GM18505 (cell line): ENCODE results near the gene GIN1.
"Not testable (repeated sequence)": the region's sequence is repeated elsewhere in the genome, so short reads cannot be mapped to it uniquely, and the experiment has no call there.

Experiments
- ATAC-seq: cut with Tn5 transposase; IDR thresholded peaks from one replicate; pipeline ENCODE4 v1.9.1; 2021; ENCODE audit not compliant: unreplicated experiment
- POLR2A ChIP-seq: IDR thresholded peaks from 4 replicates; pipeline ENCODE4 v1.6.1; 2011; ENCODE audit warnings: borderline replicate concordance; ENCODE audit not compliant: insufficient read depth, insufficient read length; ENCODE audit errors: extremely low read depth

The GIN1 gene, protein sequence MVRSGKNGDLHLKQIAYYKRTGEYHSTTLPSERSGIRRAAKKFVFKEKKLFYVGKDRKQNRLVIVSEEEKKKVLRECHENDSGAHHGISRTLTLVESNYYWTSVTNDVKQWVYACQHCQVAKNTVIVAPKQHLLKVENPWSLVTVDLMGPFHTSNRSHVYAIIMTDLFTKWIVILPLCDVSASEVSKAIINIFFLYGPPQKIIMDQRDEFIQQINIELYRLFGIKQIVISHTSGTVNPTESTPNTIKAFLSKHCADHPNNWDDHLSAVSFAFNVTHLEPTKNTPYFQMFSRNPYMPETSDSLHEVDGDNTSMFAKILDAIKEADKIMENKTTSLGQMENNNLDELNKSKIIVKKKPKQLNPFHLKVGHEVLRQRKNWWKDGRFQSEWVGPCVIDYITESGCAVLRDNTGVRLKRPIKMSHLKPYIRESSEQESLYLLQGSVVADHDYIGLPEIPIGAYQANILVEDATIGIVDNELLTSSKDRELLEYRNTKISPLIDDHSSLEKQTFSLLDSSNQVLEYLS

DNA sequence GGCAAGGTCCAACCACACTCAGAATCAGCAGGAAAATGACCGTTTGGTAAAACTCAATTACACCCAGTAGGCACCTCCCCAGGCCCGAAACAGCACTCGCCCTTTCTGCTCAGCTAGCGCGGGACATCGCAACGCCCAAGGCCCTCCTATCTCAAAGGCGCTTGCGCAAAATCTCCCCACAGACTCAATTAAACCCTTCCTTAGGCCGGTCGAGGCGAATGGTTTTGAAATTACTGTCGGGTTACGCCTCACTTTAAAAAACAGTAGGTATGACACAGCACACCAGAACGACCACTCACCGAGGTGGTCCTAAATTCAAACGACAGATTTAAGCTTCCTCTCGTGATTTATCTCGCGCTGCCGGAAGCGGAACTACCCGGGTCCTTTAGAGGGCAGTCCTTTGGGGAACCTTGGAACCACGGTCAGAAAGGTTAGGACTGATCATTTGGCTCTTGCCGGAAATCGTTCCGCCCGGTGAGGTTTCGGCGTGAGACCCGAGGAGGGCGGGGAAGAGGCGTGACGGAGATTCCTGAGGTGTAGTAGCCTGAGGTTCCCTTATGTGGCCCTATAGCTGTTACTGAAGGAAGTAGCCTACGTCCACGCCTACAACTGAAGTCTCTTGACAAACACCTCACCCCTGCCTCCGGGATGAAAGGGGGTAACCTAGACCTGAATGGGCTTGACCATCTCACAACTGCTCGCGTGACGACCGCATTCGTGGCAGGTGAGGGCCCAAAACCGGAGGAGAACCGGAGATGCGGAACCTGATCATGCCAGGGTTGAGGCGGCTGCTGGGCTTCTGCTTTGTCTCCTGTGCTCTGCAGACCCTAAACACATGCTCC lies at the start of gene GIN1, which contains the start of gene PPIP5K2:
TSS of gene GIN1 (minus strand) at position 374 of the 842 bp plus-strand sequence. CDS start 11,431 bp downstream, outside the sequence.
TSS of gene PPIP5K2 (plus strand) at position 537 of the 842 bp plus-strand sequence. CDS start 9,289 bp downstream, outside the sequence.
- TF ChIP-seq POLR2A, result peak; percentile 83
- ATAC-seq, result peak; percentile 93

DNA sequence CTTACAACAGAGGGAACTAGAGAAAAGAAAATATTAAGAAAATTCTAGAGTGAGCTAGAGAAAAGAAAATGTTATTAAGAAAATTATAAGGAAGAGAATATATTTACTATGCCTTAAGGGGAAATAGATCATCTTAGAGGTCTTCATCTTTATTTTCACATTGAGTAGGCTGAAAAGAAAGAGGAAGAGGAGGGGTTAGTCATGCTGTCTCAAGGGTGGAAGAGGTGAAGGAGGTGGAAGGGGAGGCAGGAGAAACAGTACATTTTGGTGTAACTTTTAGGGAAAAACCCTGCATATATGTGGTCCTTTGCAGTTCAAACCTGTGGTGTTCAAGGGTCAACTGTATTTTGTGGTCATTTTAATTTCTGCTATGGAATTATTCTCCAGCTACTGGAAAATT lies 46.8 kb upstream of the GIN1 start:
- ATAC-seq, result no peak
- TF ChIP-seq POLR2A, result no peak

DNA sequence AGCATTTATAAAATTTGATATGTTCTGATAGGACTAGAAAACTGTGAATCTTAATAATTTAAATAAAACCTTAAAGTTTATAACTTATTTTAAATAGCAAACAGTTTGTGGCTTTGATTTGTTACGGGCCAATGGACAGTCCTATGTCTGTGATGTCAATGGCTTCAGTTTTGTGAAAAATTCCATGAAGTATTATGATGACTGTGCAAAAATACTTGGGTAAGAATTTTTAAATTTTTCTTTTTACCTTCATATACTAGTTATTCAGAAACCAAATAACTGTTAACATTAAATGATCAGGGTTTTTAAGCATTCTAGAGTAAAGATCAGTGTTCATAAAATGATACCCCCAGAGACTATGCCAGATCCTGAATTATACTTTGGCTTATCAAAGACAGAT lies 31.2 kb upstream of the GIN1 start:
- no peak for ATAC-seq
- no peak for TF ChIP-seq POLR2A

DNA sequence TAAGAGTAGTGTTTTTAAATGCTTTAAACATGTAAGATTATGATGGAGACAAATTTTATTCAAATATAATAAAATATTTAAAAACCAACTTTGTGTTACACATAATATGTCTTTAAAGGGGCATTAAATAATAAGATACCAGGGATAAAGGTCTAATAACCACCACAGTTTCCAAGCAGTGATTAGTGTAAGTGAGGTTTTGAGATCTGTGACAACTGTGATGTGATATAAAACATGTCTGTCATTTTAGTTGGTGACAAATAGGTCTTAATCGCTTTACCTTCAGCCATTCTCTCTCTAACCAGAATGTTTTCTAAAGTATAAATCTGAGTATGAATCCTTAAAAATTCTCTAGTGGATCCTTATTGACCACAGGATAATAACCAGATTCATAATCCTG lies 28.3 kb upstream of the GIN1 start:
- TF ChIP-seq POLR2A, result no peak
- ATAC-seq, result no peak

DNA sequence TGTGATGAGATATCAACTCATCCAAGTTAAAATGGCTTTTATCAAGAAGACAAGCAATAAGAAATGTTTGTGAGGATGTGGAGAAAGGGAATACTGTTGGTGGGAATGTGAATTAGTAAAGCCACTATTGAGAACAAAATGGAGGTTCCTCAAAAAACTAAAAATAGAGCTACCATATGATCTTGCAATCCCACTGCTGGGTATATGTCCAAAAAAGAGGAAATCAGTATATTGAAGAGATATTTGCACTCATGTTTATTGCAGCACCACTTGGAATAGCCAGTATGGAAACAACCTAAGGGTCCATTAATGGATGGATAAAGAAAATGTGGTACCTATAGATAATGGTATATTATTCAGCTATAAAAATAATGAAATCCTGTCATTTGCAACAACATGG lies 25.3 kb upstream of the GIN1 start:
- no peak for TF ChIP-seq POLR2A
- no peak for ATAC-seq

DNA sequence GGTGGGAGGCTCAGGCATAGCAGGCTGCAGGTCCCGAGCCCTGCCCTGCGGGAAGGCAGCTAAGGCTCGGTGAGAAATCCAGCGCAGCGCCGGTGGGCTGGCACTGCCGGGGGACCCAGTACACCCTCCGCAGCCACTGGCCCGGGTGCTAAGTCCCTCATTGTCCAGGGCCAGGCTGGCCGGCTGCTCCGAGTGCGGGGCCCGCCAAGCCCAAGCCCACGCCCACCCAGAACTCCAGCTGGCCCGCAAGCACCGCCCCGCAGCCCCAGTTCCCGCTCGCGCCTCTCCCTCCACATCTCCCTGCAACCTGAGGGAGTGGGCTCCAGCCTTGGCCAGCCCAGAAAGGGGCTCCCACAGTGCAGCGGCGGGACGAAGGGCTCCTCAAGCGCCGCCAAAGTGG lies 22.2 kb upstream of the GIN1 start:
- not testable (repeated sequence) for ATAC-seq

DNA sequence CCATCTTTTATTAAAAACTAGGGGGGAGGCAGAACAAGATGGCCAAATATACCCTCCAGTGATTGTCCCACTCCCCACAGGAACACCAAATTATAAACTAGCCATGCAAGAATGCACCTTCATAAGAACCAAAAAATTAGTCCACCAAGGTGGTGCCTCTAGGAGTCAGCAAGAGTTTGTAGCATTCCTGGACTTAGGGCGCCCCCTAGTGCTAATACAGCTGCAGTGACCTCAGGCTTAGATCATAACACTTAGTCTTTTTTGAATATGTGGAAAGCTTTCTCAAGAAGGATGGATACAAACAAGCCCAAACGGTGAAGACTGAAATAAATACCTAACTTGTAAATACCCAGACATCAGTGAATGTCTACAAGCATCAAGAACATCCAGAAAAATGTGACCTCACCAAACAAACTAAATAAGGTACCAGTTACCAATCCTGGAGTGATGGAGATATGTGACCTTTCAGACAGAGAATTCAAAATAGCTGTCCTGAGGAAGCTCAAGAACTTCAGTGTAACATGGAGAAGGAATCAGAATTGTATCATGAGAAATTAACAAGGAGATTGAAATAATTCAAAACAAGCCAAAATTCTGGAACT lies 19.4 kb upstream of the GIN1 start:
- no peak for TF ChIP-seq POLR2A
- peak; percentile 95 for ATAC-seq

DNA sequence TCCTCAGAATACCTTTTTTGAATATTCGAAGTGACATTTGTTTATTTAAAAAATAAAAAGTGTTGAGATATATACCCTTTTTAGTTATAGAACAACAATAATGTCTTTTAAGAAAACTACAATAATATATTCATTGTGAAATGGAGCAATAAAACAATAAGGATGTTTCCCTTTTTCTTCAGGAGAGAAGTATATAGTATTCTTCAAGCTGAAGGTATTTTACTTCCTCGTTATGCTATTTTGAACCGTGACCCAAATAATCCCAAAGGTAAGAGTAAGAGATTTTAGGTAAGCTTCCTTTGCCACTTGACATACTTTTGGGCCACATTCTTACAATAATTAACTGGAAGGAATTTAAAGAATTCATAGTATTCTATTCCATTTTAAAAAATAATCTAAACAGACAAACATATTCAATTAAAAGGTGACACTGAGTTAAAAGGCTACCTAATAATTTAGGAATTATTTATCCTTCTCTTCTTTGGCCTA lies 18.3 kb upstream of the GIN1 start:
- TF ChIP-seq POLR2A, result no peak
- no peak for ATAC-seq

DNA sequence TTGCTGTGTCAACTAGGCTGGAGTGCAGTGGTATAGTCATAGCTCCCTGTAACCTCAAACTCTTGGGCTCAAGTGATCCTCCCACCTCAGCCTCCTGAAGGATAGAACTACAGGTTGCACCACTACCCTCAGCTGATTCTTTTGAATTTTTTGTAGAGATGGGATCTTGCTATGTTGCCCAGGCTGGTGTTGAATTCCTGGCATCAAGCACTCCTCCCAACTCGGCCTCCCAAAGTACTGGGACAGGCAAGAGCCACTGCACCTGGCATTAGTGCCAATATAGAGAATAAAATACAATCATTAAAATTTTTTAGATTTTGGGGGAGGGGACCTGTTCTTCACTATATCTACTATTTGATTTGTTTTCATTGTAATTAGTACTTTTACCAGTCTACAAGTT lies 15.5 kb upstream of the GIN1 start:
- ATAC-seq, result no peak
- TF ChIP-seq POLR2A, result no peak

DNA sequence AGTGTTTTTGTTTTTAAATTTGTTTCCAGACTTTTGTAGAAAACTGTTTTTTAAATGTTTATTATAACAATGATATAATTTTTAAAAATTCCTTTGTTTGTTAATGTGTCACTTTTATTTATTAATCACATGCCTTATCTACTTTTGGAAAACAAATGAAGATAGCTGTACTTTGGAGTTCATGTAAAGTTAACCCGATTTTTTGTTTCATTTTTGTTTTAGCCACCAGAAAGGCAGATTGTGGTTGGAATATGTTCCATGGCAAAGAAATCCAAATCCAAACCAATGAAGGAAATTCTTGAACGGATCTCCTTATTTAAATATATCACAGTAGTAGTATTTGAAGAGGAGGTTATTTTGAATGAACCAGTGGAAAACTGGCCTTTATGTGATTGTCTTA lies 13.3 kb upstream of the GIN1 start:
- no peak for ATAC-seq
- no peak for TF ChIP-seq POLR2A

DNA sequence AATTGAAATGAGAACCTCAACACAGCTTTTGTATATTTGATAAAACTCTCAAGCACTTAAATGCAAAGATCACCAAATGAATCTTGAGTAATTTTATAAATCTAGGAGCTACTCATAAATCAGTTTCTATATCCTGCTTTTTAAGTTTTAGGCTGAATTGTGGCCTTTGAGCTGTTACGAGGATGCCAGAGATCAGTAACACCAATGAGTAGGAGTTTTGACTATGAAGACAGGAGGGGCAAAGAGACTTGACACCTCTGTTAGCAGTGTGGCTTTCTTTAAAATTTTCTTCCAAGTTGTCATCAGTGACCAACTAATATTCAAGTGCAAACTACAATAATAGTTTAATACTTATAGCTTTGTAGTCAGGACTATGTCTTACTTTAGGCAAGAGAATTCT lies 12.7 kb upstream of the GIN1 start:
- TF ChIP-seq POLR2A, result no peak
- ATAC-seq, result no peak

DNA sequence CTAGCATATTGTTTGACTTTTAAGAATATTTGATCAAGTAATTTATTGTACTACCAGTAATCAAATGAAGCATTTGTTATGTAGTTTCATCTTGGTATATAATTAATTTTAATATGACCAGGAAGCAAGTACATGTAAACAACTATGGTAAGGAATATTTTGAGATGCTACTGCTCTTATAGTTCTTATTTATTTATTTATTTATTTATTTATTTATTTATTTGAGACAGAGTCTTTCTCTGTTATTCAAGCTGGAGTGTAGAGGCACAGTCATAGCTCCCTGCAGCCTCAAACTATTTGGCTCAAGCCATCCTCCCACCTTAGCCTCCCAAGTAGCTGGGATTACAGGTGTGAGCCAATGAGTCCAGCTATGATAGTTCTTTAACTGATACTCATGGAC lies 8.3 kb upstream of the GIN1 start:
- TF ChIP-seq POLR2A, result no peak
- ATAC-seq, result no peak

DNA sequence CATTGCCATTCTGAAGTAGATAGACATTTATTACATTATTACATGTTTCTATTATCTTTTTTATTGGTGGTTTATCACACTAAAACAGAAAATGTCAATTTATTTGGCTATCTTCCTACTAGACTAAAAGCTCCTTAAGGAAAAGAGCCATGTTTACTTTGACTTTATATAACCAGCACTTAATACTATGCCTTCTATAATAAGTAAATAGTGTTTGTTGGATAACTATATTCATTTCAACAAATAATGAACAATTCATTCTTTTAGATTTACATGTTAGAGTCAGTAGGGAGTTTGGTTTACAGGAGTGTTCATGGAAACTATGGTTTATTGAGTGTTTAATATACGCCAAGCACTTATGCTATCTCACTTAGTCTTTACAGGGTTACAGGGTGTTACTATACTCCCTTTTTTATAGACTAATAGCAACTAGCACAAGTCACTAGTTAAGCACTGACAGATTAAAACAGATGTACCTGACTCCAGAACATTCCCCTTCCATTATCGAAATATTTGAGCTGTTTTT lies 7.4 kb upstream of the GIN1 start:
- no peak for ATAC-seq
- TF ChIP-seq POLR2A, result no peak
